ENCODE measurements around the gene LAMA3. TPM values are rescaled to one million over a fixed set of nuclear protein-coding genes. Genes with fewer than 3 reads are reported as not detected.

Gene LAMA3
- total RNA-seq, 1 donor from 2014 or later: 126 TPM

- no peaks in the 10 kb centered on the region for H3K36me3 ChIP-seq (ENCODE audit: control insufficient read depth, insufficient read depth, low read length)
- no peaks in the 10 kb centered on the region for H3K27me3 ChIP-seq (ENCODE audit: control insufficient read depth, insufficient read depth, low read length)
- no peak for TF ChIP-seq CTCF (IDR thresholded peaks at IDR 0.05; ENCODE audit: insufficient read depth, low read length, poor library complexity, severe bottlenecking)
- DNase-seq (ENCODE audit: low read depth): peak; percentile 72
- no peak overlapping the region for H3K4me3 ChIP-seq (ENCODE audit: low read depth, low read length)
Observed at GRCh38 chr18:23822590-23823385, 133.5 kb downstream of the LAMA3 start.

GRCh38 chr18:23824240-23824639 lies 135.0 kb downstream of the LAMA3 start:
- no peak overlapping the region for H3K4me3 ChIP-seq (ENCODE audit: low read depth, low read length)
- DNase-seq (ENCODE audit: low read depth): no peak
- no peaks in the 10 kb centered on the region for H3K36me3 ChIP-seq (ENCODE audit: control insufficient read depth, insufficient read depth, low read length)
- no peak for TF ChIP-seq CTCF (IDR thresholded peaks at IDR 0.05; ENCODE audit: insufficient read depth, low read length, poor library complexity, severe bottlenecking)
- H3K27me3 ChIP-seq (ENCODE audit: control insufficient read depth, insufficient read depth, low read length): no peaks in the 10 kb centered on the region

- H3K36me3 ChIP-seq (ENCODE audit: control insufficient read depth, insufficient read depth, low read length): no peaks in the 10 kb centered on the region
- no peaks in the 10 kb centered on the region for H3K27me3 ChIP-seq (ENCODE audit: control insufficient read depth, insufficient read depth, low read length)
- no peak for DNase-seq (ENCODE audit: low read depth)
- no peak overlapping the region for H3K4me3 ChIP-seq (ENCODE audit: low read depth, low read length)
- TF ChIP-seq CTCF (IDR thresholded peaks at IDR 0.05; ENCODE audit: insufficient read depth, low read length, poor library complexity, severe bottlenecking): no peak
Observed at GRCh38 chr18:23824669-23825068, 135.4 kb downstream of the LAMA3 start.

- DNase-seq (ENCODE audit: low read depth): no peak
- no peak for TF ChIP-seq CTCF (IDR thresholded peaks at IDR 0.05; ENCODE audit: insufficient read depth, low read length, poor library complexity, severe bottlenecking)
- no peaks in the 10 kb centered on the region for H3K36me3 ChIP-seq (ENCODE audit: control insufficient read depth, insufficient read depth, low read length)
- H3K27me3 ChIP-seq (ENCODE audit: control insufficient read depth, insufficient read depth, low read length): no peaks in the 10 kb centered on the region
- no peak overlapping the region for H3K4me3 ChIP-seq (ENCODE audit: low read depth, low read length)
Observed at GRCh38 chr18:23825496-23825895, 136.2 kb downstream of the LAMA3 start.

- no peaks in the 10 kb centered on the region for H3K27me3 ChIP-seq (ENCODE audit: control insufficient read depth, insufficient read depth, low read length)
- DNase-seq (ENCODE audit: low read depth): peak; percentile 94
- H3K4me3 ChIP-seq (ENCODE audit: low read depth, low read length): no peak overlapping the region
- no peaks in the 10 kb centered on the region for H3K36me3 ChIP-seq (ENCODE audit: control insufficient read depth, insufficient read depth, low read length)
- no peak for TF ChIP-seq CTCF (IDR thresholded peaks at IDR 0.05; ENCODE audit: insufficient read depth, low read length, poor library complexity, severe bottlenecking)
Observed at GRCh38 chr18:23825978-23826405, 136.7 kb downstream of the LAMA3 start.

Data from kidney epithelial cell (primary cell).